Vagina (tissue), 2 donors: ENCODE data around the gene NDUFS7. TPM values are rescaled to one million over a fixed set of nuclear protein-coding genes. Genes with fewer than 3 reads are reported as not detected.
A peak's percentile ranks its signal among the peaks of the same experiment; 100 is the strongest.
"Not testable (repeated sequence)": the region's sequence is repeated elsewhere in the genome, so short reads cannot be mapped to it uniquely, and the experiment has no call there.

ENCODE experiments used
- DNase-seq, 2 donors: peaks; one replicate each; pipeline ENCODE4 v3.0.0-alpha.2; 2017; ENCODE audit errors: extremely low spot score in 2 of 2
- H3K27ac ChIP-seq: fragments of 200-600 bp; sonication (generic); one replicate; pipeline ENCODE4 v1.5.1; 2019
- H3K27me3 ChIP-seq: fragments of 200-600 bp; sonication (generic); one replicate; pipeline ENCODE4 v1.5.1; 2019
- H3K36me3 ChIP-seq, 2 donors: fragments of 200-600 bp; sonication (generic); one replicate each; pipeline ENCODE4 v1.5.1; 2017 to 2019
- H3K4me1 ChIP-seq: fragments of 200-600 bp; sonication (generic); one replicate; pipeline ENCODE4 v1.5.1; 2019
- H3K4me3 ChIP-seq, 2 donors: fragments of 200-600 bp; sonication (generic); 1 replicate in 1 of 2; 2 replicates in 1 of 2; pipeline ENCODE4 v1.5.1; 2016 to 2019
- H3K9me3 ChIP-seq: fragments of 200-600 bp; sonication (generic); one replicate; pipeline ENCODE4 v1.5.1; 2019
- CTCF ChIP-seq, 3 experiments: fragments of 450-650 bp in 2 of 3; fragments of 200-600 bp in 1 of 3; sonication (generic) in 1 of 3; IDR thresholded peaks; one replicate each; pipeline ENCODE4 v1.5.1; 2017 to 2019; ENCODE audit warnings: antibody characterized with exemption in 3 of 3, mild to moderate bottlenecking in 2 of 3, moderate library complexity in 2 of 3
- POLR2A ChIP-seq, 2 donors: fragments of 450-650 bp; IDR thresholded peaks; one replicate each; pipeline ENCODE4 v1.6.1; 2017; ENCODE audit warnings: antibody characterized with exemption in 2 of 2, mild to moderate bottlenecking in 2 of 2, moderate library complexity in 2 of 2
- POLR2AphosphoS5 ChIP-seq, 2 donors: sonication (generic); formaldehyde crosslinking; IDR thresholded peaks; one replicate each; pipeline ENCODE4 v1.9.0; 2017; ENCODE audit warnings: antibody characterized with exemption in 2 of 2, mild to moderate bottlenecking in 2 of 2, low read depth in 1 of 2; ENCODE audit not compliant: insufficient read depth in 1 of 2
- intact Hi-C: fragments of 100-400 bp; cut with DNase I; formaldehyde crosslinking; loops from one replicate; pipeline ENCODE4 v1.15.1; 2023
- total RNA-seq: library from RNA; depleted of rRNA; stranded (reverse); fragments of >200 nt; gene quantifications from one replicate; pipeline ENCODE4 v1.2.3, GENCODE V29; 2016

The NDUFS7 gene
- total RNA-seq, 1 donor from 2014 or later, result 141 TPM

DNA sequence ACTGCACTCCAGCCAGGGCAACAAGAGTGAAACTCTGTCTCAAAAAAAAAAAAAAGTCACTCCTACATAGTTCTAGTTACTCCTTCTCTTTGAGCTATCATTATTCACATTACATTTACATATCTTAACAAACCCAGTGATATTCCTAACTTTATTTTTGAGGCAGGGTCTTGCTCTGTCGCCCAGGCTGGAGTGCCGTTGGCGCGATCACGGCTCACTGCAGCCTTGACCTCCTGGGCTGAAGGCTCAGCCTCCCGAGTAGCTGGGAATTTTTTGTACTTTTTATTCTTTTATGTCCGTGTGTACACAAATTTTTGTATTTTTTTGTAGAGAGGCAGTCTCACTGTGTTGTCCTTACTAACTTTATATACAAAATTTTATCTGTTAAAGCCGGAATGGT, 53.9 kb downstream of the NDUFS7 start:
- H3K36me3 ChIP-seq, result peaks cover 0 to 61% of the 10 kb centered on the region in 2 donors
- intact Hi-C loops, result no loop called here
- no peak for DNase-seq
- no peak for TF ChIP-seq POLR2A (IDR thresholded peaks at IDR 0.05)
- no peak for TF ChIP-seq CTCF (IDR thresholded peaks at IDR 0.05)
- no peak for TF ChIP-seq POLR2AphosphoS5 (IDR thresholded peaks at IDR 0.05; ENCODE audit: insufficient read depth in 1 of 2, low read depth in 1 of 2)
- H3K9me3 ChIP-seq, result no peaks in the 10 kb centered on the region
- H3K4me3 ChIP-seq, result peak overlapping the region; percentile 72 to 83
- peaks cover 33% of the 10 kb centered on the region for H3K4me1 ChIP-seq
- H3K27ac ChIP-seq, result no peak overlapping the region
- no peaks in the 10 kb centered on the region for H3K27me3 ChIP-seq

GRCh38 chr19:1438035-1438932, 54.6 kb downstream of the NDUFS7 start, which contains the start of gene RPS15:
RPS15 (plus strand) TSS chr19:1438396; CDS start chr19:1438426, 30 bp downstream.
- H3K27ac ChIP-seq, result peak within 1 kb of the TSS; percentile 69
- H3K36me3 ChIP-seq, result peaks cover 0 to 58% of the 10 kb centered on the region in 2 donors
- no peaks in the 10 kb centered on the region for H3K27me3 ChIP-seq
- H3K9me3 ChIP-seq, result no peaks in the 10 kb centered on the region
- intact Hi-C loops, result no loop called here
- TF ChIP-seq POLR2A (IDR thresholded peaks at IDR 0.05) (peak in 1 of 2 donors; percentile 86), CTCF (IDR thresholded peaks at IDR 0.05) (peak; percentile 85 to 91 (median 87)), POLR2AphosphoS5 (IDR thresholded peaks at IDR 0.05; ENCODE audit: insufficient read depth in 1 of 2, low read depth in 1 of 2) (peak; percentile 95 to 99)
- H3K4me3 ChIP-seq, result peak within 1 kb of the TSS; percentile 72 to 83
- DNase-seq, result peak in 1 of 2 donors; percentile 95
- H3K4me1 ChIP-seq, result peaks cover 33% of the 10 kb centered on the region

DNA sequence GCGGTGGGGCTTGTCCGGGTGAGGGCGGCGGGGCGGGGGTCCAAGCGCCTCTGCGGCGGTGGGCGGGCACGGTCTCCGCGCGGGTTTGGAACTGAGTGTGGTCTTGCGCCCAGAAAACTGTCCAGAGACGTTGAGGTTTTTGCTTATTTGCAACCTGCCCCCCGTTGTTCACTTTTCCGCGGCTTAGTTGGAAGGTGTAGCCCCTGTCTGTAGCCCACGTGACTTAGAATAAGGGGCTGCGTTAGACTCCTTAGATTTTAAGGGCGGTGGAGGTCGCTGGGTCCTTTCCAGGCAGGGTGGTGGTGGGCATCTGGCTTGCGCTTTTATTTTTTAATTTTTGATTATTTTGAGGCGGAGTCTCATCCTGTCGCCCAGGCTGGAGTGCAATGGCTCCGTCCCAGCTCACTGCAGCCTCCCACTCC, 55.2 kb downstream of the NDUFS7 start:
- peaks cover 0 to 51% of the 10 kb centered on the region in 2 donors for H3K36me3 ChIP-seq
- intact Hi-C loops, result no loop called here
- no peak for DNase-seq
- H3K9me3 ChIP-seq, result no peaks in the 10 kb centered on the region
- H3K27me3 ChIP-seq, result no peaks in the 10 kb centered on the region
- peaks cover 33% of the 10 kb centered on the region for H3K4me1 ChIP-seq
- H3K27ac ChIP-seq, result peak overlapping the region; percentile 69
- H3K4me3 ChIP-seq, result peak overlapping the region; percentile 72 to 83
- no peak for TF ChIP-seq POLR2AphosphoS5 (IDR thresholded peaks at IDR 0.05; ENCODE audit: insufficient read depth in 1 of 2, low read depth in 1 of 2)
- no peak for TF ChIP-seq CTCF (IDR thresholded peaks at IDR 0.05)
- no peak for TF ChIP-seq POLR2A (IDR thresholded peaks at IDR 0.05)

- H3K27me3 ChIP-seq, H3K27ac ChIP-seq, DNase-seq, H3K9me3 ChIP-seq: not testable (repeated sequence)
- intact Hi-C loops, result loop anchor here (10.0 kb wide), 1 partner anchor 165 kb away; the partner anchor contains the start of gene FAM174C
- H3K4me1 ChIP-seq, result peaks cover 36% of the 10 kb centered on the region
- H3K36me3 ChIP-seq, result peaks cover 0 to 43% of the 10 kb centered on the region in 2 donors
- peak overlapping the region; percentile 72 to 83 for H3K4me3 ChIP-seq
Measured at GRCh38 chr19:1439525-1440417, 56.1 kb downstream of the NDUFS7 start.

- Histone ChIP-seq H3K36me3 (peaks cover 0 to 37% of the 10 kb centered on the region in 2 donors), H3K27me3 (no peaks in the 10 kb centered on the region), H3K9me3 (no peaks in the 10 kb centered on the region), H3K4me3 (no peak overlapping the region), H3K27ac (no peak overlapping the region), H3K4me1 (peaks cover 43% of the 10 kb centered on the region)
- no peak for DNase-seq
- intact Hi-C loops, result loop anchor here (10.0 kb wide), 1 partner anchor 166 kb away; the partner anchor contains the start of gene FAM174C
- no peak for TF ChIP-seq CTCF (IDR thresholded peaks at IDR 0.05)
- no peak for TF ChIP-seq POLR2A (IDR thresholded peaks at IDR 0.05)
- no peak for TF ChIP-seq POLR2AphosphoS5 (IDR thresholded peaks at IDR 0.05; ENCODE audit: insufficient read depth in 1 of 2, low read depth in 1 of 2)
Measured at GRCh38 chr19:1440418-1440801, 56.7 kb downstream of the NDUFS7 start.
